ENCODE data around the gene SPRYD4.
"Not testable (repeated sequence)": the region's sequence is repeated elsewhere in the genome, so short reads cannot be mapped to it uniquely, and the experiment has no call there.

DNA sequence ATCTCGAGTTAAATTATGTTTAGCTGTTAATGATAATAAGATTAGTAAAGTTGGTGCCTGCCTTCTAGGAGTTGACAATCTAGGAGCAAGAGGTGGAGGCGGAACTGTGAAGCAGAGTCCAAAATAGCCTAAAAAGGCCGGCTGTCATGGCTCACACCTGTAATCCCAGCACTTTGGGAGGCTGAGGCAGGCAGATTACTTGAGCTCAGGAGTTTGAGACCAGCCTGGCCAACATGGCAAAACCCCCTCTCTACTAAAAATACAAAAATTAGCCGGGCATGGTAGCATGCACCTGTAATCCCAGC lies 45.6 kb downstream of the SPRYD4 start:
- TF ChIP-seq, protein P1, sequence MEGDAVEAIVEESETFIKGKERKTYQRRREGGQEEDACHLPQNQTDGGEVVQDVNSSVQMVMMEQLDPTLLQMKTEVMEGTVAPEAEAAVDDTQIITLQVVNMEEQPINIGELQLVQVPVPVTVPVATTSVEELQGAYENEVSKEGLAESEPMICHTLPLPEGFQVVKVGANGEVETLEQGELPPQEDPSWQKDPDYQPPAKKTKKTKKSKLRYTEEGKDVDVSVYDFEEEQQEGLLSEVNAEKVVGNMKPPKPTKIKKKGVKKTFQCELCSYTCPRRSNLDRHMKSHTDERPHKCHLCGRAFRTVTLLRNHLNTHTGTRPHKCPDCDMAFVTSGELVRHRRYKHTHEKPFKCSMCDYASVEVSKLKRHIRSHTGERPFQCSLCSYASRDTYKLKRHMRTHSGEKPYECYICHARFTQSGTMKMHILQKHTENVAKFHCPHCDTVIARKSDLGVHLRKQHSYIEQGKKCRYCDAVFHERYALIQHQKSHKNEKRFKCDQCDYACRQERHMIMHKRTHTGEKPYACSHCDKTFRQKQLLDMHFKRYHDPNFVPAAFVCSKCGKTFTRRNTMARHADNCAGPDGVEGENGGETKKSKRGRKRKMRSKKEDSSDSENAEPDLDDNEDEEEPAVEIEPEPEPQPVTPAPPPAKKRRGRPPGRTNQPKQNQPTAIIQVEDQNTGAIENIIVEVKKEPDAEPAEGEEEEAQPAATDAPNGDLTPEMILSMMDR (optimal IDR thresholded peaks at IDR 0.05 in 1 of 3, IDR thresholded peaks at IDR 0.05 in 1 of 3, conservative IDR thresholded peaks at IDR 0.05 in 1 of 3; ENCODE audit: extremely low read depth in 1 of 3, insufficient read depth in 2 of 3, low read length in 3 of 3): not testable (repeated sequence)
- not testable (repeated sequence) for TF ChIP-seq EZH2 (IDR thresholded peaks at IDR 0.05; ENCODE audit: low read length)

Data from keratinocyte (primary cell).